ENCODE results near the gene UNC5C.

The UNC5C gene

DNA sequence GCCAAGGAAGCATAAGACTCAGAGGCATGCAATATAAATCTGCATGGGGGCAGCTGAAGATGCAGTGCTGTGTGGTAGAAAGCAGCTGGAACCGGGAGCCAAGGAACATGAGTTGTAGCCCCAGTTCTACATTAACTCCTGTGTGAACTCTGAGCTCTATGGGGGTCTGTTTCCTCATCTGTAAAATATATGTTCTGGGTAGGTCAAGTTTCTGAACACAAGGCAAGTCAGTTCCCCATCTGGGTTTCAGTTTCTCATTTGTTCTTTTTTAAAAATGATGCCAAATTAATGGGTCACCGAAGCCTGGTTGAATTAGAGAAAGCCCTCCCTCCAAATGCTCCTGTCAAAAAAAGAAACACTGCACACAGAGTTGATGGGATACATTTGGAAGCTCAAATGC lies 24.0 kb downstream of the UNC5C start:
- DNase-seq (ENCODE audit: extremely low spot score, insufficient read length, low read depth) = no peak
- FAIRE-seq = no peak

DNA sequence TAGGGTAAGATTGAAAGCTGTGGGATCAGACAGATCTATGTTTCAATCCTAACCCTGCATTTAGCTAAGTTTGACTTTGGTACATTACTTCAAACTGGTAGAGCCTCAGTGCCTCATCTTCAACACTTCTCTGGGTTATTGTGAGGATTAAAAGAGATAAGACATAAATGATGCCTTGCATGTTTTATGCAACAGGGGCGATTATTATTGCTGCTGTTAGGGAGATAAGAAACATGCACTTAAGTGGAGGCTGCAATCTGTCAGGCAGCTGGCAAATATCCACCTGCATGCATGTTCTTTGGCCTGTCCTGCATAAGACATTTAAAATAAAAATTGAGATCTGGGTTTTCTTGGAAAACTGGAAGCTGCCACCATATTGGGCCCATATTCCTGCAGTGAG lies 24.6 kb downstream of the UNC5C start:
- DNase-seq (ENCODE audit: extremely low spot score, insufficient read length, low read depth) = no peak
- no peak for FAIRE-seq

DNA sequence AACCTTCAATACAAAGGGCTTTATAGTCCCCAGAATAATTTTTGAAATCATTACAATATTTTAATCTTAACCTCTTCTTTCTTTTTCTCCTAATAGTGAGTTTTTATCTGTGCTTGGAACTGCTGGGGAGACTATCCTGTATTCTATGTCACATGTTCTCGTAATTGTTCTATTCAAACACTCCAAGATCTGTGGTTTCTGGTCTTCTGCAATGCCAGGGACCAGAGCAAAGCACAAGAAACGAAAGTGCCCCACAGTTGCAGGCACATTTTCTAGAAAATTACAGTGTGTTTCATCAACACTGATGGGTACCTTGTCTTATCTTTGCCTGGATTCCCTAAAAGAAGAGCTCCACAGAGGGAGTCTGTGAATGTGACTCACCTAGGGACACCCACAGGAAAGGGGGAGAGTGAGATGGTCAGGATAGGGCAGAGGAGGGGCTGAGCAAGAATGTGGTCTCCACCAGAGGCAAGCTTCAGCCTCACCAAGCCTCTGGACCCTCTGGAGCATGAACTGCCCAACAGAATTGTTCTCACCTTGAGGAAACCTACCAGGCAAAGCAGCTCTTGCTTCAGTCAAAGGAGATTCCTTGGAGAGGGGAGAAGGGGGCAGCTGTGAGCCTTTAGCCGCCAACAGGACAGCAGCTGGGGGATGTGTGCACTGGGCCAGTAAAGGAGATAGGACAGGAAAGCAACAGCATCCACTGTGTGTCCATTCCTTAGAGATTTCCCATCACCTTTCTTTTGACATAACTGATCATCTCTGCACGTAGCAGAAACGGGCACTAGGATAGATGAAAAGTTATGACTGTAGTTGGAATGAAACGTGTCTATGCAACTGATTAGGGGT lies 25.9 kb downstream of the UNC5C start:
- DNase-seq (ENCODE audit: extremely low spot score, insufficient read length, low read depth) (no peak), FAIRE-seq (no peak)

DNA sequence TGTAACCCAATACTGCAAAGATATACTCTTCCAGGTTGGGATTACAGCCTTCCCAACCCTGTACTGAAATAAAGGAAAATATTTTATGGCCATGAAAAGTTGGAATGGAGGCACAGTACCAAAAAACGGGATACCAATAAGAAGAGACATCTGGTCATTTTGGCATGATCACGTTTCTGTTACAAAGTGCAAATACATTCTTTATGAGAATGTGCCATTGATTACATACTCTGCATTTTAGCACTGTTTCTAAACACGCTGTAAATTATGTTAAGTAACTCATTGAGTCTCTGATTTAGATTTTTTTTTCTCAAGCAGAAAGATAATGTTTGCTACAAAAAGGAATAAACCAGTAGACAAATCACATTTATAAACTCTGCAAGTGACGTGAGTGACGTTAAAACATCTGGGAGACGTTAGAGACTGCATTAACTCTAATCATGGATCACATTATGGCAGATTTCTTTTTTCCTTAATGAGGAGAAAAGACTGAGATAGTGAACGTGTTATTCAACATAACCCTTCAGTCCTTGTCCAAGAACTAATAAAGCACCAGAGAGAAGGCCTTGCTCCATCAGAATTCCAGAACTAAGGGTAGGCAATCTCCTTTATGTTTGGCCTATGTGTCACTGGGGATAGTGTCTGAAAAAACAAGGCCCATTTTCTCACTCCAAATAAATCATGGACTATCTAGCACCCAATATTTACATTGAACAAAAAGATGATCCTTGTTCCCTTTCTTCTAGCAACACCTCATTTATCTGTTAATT lies 31.0 kb downstream of the UNC5C start:
- DNase-seq (ENCODE audit: extremely low spot score, insufficient read length, low read depth) = no peak
- FAIRE-seq = no peak

DNA sequence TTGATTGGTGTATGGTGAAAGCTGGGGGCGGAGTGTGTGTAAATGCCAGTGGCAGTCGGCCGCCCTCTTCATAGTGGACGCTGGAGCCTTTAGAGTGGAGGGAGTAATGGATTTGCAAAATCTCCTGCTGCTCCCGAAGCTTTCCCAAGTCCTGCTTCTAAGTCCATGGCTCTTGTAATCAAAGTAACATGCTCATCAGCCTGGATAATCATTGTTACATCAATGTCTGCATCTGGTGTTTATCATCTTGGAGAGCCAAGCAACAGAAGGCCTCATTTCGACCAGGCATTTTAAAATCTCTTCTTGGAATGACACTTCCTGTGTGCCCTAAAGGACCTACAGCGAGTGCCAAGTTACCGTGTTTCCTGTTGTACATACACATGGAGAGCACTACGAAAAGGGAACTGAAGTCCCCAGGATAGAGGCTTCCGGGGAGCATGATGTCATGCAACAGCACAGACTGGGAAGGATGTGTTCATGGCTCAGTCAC lies 32.2 kb downstream of the UNC5C start:
- DNase-seq (ENCODE audit: extremely low spot score, insufficient read length, low read depth) = no peak
- FAIRE-seq = no peak

DNA sequence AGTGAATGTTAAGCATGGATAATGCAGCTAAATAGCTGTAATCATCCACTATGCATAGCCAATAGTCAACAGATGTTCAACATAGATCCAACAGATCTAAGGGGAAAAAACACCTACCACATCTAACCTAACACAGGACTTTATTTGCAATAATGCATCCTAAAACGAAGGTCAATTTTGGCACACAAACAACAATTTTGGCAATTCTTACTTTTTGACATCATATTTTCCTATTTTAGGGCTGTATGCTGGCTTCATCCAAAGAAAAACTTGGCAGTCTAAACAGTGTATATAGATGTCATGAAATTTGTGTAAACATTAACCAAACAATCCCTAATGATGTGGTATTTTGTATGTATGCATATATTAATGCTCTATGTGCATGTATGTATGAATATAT lies 33.2 kb downstream of the UNC5C start:
- FAIRE-seq = no peak

DNA sequence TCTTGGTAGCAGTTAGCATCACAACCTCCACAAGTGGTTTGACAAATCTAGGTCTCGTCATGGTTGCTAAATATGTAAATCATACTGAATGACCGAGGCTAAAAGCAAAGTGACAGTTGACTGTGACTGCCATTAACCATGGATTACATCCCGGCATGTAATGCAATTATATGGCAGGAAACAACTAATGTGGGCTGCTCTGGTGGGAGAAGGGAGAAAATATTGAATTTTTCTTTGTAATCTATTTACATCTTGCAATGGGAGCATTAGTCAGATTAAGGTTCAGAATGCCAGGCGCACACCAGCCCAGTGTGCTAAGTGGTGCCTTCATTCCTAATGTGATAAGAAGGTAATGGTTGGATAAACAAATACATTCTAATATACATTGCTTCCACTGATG lies 35.8 kb downstream of the UNC5C start:
- FAIRE-seq (no peak), DNase-seq (ENCODE audit: extremely low spot score, insufficient read length, low read depth) (no peak)

More for the DNA sequence above, 33.2 kb downstream of the UNC5C start:
- no peak for DNase-seq (ENCODE audit: extremely low spot score, insufficient read length, low read depth)

DNA sequence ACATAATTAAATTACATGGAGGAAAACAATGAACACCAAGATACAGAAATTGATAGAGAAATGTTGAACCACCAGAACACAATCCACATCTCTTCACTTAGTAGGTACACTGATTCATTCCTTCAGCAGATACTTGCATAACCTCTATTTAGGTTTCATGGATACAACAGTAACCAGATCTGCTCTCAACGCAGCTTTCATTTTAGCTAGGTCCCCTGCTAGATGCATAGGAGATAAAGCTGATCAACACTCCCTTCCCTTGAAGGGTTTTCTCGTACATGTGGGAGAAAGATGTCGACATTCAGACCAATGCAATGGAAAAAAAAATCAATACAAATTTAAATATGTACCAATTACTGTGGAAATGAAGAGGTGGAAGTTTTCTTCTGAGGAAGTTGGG lies 37.3 kb downstream of the UNC5C start:
- no peak for FAIRE-seq
- no peak for DNase-seq (ENCODE audit: extremely low spot score, insufficient read length, low read depth)

DNA sequence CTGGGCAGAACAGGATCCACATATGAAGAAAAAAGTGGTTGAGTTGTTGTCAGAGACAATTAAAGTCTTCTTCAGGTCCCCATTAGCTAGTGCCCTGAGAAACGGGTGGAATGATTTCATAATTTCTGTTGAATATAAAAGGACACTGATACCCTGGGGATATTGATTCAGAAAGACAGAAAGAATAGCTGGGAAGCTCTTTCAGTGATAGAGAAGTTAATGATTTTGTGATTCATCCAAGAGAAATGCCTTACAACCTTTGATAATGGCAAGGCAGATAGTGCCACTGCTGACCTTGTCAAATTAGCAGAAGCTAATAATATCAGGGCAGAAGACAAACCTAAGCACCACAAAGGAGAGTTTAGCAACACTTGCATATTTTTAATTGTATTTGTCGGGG lies 37.9 kb downstream of the UNC5C start:
- no peak for DNase-seq (ENCODE audit: extremely low spot score, insufficient read length, low read depth)
- FAIRE-seq = no peak

DNA sequence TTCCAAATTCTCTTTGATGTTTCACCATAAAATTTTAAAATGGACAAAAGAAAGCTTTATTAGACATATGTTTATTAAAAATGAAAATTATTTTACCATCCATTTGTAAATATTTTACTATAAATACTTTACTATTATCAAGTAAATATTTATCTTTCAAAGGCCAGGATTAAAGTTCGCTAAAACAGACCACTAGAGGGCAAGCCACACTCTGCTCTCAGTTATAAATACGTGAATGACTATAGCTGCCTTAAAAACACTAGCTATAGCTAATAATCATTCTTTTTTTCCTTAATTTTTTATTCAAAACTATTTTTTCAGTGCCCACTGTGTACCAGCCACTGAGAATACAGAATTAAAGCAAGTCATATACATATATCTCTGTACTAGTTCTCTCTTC lies 38.6 kb downstream of the UNC5C start:
- FAIRE-seq = no peak
- no peak for DNase-seq (ENCODE audit: extremely low spot score, insufficient read length, low read depth)

DNA sequence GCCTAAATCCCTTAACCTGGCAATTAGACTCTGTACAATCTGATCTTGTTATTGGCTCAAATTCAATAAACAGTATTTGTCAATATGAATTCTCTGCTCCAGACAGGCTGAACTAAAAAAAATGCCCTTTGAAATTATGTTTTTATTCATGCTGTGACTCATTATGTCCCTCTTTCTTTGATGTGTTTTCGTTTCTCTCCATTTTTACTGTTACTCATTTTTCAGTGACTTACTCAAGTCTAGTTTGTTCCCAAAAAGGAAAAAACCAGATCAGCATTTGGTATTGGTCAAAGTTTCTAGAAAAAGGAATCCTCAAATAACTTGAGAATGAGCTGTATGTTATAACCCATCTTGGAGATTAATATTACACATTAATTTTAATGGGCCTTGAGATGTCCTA lies 40.4 kb downstream of the UNC5C start:
- no peak for DNase-seq (ENCODE audit: extremely low spot score, insufficient read length, low read depth)
- no peak for FAIRE-seq

DNA sequence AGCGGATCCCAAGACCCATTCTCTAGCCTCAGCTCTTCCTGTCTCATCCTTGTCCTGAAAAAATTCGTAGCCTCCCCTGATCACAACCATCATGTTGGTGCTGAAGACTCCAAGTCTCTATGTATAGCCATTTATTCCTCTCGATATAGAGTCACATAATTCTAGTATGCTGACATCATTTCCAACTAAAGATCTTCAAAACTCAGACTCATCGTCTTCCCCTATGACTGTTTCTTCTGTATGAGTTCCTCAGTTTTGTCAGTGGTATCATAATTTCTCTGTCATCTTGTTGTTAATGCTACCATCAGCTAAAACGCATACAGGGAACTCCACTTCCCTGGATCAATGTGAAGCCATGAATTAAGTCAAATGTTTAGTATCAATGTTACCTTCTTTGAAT lies 41.2 kb downstream of the UNC5C start:
- DNase-seq (ENCODE audit: extremely low spot score, insufficient read length, low read depth) (no peak), FAIRE-seq (no peak)

DNA sequence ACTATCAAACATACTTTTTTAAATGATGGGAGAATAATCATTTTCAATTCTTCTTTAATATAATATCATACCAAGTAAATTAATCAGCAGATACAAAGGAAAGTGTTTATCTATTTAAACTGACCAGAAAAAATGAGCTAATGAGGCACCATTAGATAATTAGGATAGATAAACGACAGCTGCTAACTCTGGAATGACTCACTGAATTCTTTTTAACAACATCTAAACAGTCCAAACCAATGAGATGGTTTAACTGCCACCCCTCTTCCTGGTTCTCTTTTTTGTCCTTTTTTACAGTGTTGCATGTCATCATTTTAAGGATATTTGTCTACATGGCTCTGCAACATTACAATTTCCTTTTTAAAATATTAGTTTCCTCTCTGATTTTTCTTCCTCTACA lies 41.6 kb downstream of the UNC5C start:
- FAIRE-seq (no peak), DNase-seq (ENCODE audit: extremely low spot score, insufficient read length, low read depth) (no peak)

DNA sequence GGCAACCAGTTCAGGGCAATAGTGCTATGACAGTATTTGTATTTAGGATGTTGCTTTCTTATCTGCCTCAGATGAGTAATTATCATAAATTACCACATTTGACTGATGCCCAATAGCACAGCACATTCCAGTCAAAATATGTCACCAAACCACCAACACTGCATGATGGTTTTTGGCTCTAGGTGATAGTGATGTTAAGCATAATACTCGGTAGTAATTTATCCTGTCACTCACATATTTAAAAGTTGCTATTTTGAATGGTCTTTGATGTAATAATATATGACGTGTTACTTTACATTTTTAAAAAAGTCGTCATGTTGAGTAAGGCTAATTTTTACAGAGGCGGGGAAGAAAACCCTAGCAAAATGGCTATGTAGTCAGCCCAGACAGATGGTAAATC lies 42.5 kb downstream of the UNC5C start:
- FAIRE-seq (no peak), DNase-seq (ENCODE audit: extremely low spot score, insufficient read length, low read depth) (no peak)

DNA sequence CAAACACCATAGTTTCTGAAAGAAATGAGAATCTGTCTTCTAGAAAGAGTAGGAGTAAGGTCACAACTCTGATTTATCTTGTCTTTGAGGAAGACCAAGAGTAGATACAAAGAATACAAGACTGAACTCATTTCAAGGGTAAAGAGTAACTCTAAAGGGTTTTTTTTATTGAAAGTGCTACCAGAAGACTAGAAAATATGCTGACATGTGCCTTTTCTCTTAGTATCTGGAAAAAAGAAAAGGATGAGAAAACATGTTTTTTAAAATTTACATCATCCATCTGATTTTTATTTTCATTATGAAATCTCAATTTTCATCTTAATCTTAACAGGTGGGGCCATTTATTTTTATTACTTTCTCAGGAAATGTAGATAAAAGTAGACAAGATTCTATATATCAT lies 43.0 kb downstream of the UNC5C start:
- FAIRE-seq (no peak), DNase-seq (ENCODE audit: extremely low spot score, insufficient read length, low read depth) (no peak)

DNA sequence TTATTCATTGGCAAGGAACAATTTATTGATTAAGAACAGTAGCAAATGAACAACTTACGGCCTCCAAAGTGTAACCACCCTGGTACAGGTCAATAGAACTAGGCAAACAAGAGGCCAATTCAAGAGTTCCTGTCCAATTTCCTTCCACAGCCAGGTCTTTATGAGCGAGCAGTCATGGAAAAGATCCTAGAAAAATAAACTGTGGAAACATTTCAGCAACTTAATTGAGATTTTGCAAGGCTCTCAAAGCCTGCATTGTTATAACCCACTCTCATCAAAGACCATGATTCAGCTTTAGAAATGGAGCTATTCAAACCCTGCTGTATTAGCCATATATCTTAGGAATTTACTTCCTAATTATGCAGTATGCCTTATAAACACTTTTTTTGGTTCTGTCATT lies 43.6 kb downstream of the UNC5C start:
- FAIRE-seq = no peak

DNA sequence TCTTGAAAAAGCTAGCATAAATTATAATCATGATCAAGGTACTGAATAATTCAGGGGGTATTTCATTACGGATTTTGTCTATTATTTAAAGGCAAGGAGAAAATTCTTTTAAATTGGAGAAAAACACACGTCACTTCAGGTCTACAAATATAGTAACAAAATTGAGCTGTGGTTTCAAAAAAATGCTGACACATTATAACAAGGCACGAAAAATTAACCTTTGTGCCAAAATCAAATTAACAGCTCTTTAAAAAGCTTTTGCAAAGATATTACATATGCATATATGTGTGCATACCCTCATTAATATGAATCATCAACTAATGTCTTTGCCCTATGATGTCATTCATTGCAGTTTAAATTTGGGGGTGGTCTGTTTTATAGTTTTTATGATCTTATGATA lies 44.3 kb downstream of the UNC5C start:
- DNase-seq (ENCODE audit: extremely low spot score, insufficient read length, low read depth) = no peak
- FAIRE-seq = no peak

More for the DNA sequence above, 43.6 kb downstream of the UNC5C start:
- no peak for DNase-seq (ENCODE audit: extremely low spot score, insufficient read length, low read depth)

DNA sequence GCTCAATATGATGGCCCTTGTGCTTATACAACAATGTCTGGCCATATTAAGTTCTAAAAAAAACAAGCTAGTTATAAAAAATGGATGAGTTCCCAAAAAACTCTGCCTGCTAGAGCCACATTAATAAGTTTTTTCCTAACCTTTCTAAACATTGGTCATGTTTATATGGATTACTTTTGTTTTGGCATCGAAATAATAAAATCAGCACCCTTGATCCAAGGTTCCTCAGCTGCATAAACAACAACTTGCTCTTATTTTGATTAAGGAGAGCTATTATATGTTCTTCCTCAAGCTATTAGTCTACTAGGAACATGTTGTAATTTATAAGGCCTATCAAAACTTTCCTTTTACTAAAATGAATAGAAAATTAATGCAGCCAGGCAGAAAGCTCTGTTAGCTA lies 48.4 kb downstream of the UNC5C start:
- DNase-seq (ENCODE audit: extremely low spot score, insufficient read length, low read depth) (no peak), FAIRE-seq (no peak)

DNA sequence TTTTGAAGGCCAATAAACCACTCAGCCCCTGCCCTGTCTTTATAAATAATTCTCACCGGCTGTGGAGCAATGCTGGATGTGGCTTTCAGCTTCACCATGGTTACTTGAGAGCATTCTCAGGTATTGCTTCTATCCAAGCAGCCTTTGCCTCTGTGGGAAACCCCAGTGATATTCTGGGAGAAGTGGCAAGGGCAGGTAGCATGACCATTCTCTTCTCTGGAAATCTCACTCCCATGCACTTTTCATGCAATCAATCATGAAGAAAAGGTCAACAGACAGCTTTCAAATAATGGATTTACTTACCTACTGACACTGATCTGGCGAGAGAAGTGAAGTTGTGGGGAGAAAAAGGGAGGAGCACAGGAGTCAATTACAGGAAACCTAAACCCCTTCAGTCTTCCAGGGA lies 49.5 kb downstream of the UNC5C start:
- DNase-seq (ENCODE audit: extremely low spot score, insufficient read length, low read depth) = no peak
- FAIRE-seq = no peak

DNA sequence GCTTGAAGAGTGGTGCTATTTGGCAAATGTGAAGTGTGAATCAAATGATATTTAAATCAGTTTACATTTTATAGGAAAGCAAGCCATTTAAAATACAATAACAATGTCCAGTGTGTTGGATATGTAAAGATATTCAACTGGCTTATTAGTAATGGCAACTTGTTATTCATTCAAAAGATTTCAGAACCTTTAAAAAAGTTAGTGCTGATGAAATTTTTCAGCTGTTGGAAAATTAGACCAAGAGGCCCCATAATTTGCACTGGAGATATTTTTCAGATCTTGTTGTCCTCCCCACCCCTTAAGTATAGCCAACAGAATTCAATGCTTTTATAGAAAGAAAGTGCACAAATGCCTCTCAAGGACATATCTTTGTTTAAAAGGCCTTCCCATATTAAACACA lies 54.6 kb downstream of the UNC5C start:
- FAIRE-seq (no peak), DNase-seq (ENCODE audit: extremely low spot score, insufficient read length, low read depth) (no peak)

DNA sequence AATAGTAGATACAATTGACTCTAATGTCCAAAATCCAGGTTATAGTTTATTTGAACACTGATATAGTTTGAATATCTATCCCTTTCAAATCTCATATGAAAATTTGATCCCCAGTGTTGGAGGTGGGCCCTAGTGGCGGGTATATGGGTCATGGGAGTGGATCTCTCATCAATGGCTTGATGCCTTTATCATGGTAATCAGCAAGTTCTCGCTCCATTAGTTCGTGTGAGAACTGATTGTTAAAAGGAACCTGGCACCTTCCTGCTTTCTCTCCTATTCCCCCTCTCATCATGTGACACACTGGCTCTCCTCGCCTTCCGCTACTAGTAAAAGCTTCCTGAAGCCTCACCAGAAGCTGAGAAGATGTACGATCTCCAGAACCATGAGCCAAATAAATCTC lies 70.1 kb downstream of the UNC5C start:
- no peak for FAIRE-seq
- no peak for DNase-seq (ENCODE audit: extremely low spot score, insufficient read length, low read depth)
